WERI-Rb-1 (cell line): Measurements from ENCODE around the gene MYEF2.
A peak's percentile ranks its signal among the peaks of the same experiment; 100 is the strongest.

Experiments
- DNase-seq: peaks from one replicate; pipeline ENCODE4 v3.0.0-alpha.2; 2020
- H3K27ac ChIP-seq: fragments of 250-450 bp; sonication (Bioruptor Pico); 2 replicates; pipeline ENCODE4 v1.5.1; 2020; ENCODE audit warnings: mild to moderate bottlenecking, moderate library complexity
- H3K27me3 ChIP-seq: fragments of 250-450 bp; sonication (Bioruptor Pico); 2 replicates; pipeline ENCODE4 v1.5.1; 2021; ENCODE audit warnings: mild to moderate bottlenecking, low read depth, moderate library complexity; ENCODE audit not compliant: insufficient read depth, severe bottlenecking
- H3K36me3 ChIP-seq: fragments of 250-450 bp; sonication (Bioruptor Pico); 2 replicates; pipeline ENCODE4 v1.5.1; 2020; ENCODE audit warnings: mild to moderate bottlenecking, moderate library complexity
- H3K4me3 ChIP-seq: 2 replicates; pipeline ENCODE4 v1.5.1; 2011; ENCODE audit warnings: low read depth, mild to moderate bottlenecking, control low read depth, low read length
- H3K9me3 ChIP-seq: fragments of 250-450 bp; sonication (Bioruptor Pico); 2 replicates; pipeline ENCODE4 v1.5.1; 2021; ENCODE audit warnings: mild to moderate bottlenecking, moderate library complexity; ENCODE audit not compliant: severe bottlenecking
- TF ChIP-seq, protein P1 (sequence below): IDR thresholded peaks from 2 replicates; pipeline ENCODE4 v1.5.1; 2011; ENCODE audit warnings: low read depth, mild to moderate bottlenecking, control low read depth, inconsistent platforms, low read length

MYEF2 gene

DNA sequence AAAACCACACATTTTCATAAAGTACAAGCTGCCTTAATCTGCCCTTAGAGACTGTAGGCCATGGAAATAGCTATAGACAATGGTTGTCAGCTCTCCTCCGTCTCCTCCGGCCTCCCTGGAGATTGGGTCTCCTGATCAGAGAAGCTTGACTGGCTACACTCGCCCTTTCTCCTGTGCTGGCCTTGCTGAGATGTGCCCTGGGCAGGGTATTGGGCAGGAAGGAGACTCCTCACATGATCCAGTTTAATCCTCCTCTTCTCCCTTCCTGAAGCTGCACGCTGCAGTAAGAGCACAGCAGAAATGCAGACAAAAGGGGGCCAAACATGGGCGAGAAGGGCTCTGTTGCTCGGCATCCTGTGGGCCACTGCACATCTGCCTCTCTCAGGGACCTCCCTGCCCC, 57.4 kb downstream of the MYEF2 start, which contains the start of gene SLC24A5:
Gene SLC24A5, plus strand, starts transcription at position 246 of the 400 bp plus-strand sequence. Its CDS starts 55 bp downstream, at position 301.
- Histone ChIP-seq H3K36me3 (no peaks in the 10 kb centered on the region), H3K27me3 (no peaks in the 10 kb centered on the region), H3K4me3 (no peak within 1 kb of the TSS), H3K27ac (no peak within 1 kb of the TSS), H3K9me3 (no peaks in the 10 kb centered on the region)
- DNase-seq = peak; percentile 11
- TF ChIP-seq, protein P1, sequence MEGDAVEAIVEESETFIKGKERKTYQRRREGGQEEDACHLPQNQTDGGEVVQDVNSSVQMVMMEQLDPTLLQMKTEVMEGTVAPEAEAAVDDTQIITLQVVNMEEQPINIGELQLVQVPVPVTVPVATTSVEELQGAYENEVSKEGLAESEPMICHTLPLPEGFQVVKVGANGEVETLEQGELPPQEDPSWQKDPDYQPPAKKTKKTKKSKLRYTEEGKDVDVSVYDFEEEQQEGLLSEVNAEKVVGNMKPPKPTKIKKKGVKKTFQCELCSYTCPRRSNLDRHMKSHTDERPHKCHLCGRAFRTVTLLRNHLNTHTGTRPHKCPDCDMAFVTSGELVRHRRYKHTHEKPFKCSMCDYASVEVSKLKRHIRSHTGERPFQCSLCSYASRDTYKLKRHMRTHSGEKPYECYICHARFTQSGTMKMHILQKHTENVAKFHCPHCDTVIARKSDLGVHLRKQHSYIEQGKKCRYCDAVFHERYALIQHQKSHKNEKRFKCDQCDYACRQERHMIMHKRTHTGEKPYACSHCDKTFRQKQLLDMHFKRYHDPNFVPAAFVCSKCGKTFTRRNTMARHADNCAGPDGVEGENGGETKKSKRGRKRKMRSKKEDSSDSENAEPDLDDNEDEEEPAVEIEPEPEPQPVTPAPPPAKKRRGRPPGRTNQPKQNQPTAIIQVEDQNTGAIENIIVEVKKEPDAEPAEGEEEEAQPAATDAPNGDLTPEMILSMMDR = no peak

DNA sequence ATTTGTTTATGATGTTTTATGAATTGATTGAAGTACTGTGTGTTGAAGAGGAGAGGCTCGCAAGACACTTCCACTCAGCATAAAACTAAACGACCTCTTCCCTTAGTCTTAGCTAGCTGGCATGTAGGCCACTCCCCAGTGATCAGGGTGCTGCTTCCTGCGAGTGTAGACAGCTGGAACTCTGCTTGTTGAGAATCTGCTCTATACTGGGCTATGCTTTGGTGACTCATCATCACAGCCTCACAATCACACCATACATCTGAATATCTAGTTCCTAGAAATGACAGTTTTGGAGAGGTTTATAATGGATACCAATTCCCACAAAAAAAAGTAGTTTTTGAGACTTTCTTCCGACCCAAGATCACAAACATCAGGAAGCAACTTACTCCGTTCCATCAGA, 58.8 kb downstream of the MYEF2 start:
- TF ChIP-seq, protein P1 = no peak
- Histone ChIP-seq H3K4me3 (no peak overlapping the region), H3K27ac (no peak overlapping the region), H3K36me3 (no peaks in the 10 kb centered on the region), H3K9me3 (no peaks in the 10 kb centered on the region), H3K27me3 (no peaks in the 10 kb centered on the region)
- no peak for DNase-seq

DNA sequence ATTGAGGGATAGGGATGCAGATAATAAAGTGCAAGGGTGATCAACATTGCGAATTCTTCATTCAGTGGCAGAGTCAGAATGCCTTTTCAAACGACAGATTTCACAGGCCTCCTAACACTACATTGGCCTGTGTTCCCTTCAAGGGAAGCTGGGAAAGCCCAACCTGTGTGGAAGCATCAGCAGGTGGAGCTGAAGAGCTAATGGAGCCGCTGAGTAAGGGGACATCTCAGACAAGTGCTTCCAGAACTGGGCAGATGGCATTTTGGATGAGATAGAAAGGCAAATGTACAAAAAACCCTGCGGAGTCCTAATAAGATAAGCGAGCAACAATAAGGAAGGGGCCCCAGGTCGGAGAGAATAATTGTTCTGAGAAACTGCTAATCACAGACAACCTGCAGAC, 65.9 kb downstream of the MYEF2 start:
- Histone ChIP-seq H3K9me3 (no peaks in the 10 kb centered on the region), H3K4me3 (no peak overlapping the region), H3K27ac (no peak overlapping the region), H3K27me3 (no peaks in the 10 kb centered on the region), H3K36me3 (no peaks in the 10 kb centered on the region)
- DNase-seq = peak; percentile 77
- TF ChIP-seq, protein P1 = peak; percentile 82

DNA sequence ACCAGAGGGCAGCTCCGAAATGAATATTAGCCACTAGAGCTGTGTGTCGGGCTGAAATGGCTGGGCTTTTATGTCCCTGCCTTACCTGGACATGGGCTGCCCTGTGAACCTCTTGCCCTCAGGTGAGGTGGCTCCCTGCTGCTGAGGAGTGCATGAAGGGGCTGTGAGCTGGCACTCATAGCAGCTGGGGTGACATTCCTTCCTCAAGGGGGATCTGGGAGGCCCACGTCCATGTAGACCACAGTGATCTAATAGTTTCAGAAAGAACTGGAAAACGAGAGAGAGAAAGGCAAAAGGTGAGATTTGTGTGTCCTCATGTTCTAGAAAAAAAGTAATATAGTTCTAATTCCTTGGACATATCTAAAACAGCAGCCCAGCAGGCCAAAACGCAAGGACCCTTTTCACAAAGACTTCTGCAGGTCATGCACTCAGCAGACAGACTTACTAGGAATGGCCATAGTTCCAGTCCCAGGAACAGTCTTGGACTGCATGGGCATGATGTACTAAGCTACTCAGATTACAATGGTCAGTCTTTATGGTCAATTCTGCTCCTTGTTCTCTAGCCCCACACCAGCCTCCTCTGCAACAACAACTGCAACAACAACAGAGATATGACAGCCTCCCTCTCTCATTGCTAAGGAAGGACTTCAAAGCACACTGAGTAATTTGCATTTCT, 68.1 kb downstream of the MYEF2 start:
- Histone ChIP-seq H3K27me3 (no peaks in the 10 kb centered on the region), H3K9me3 (no peaks in the 10 kb centered on the region), H3K27ac (no peak overlapping the region), H3K36me3 (no peaks in the 10 kb centered on the region), H3K4me3 (no peak overlapping the region)
- TF ChIP-seq, protein P1 = no peak
- no peak for DNase-seq

DNA sequence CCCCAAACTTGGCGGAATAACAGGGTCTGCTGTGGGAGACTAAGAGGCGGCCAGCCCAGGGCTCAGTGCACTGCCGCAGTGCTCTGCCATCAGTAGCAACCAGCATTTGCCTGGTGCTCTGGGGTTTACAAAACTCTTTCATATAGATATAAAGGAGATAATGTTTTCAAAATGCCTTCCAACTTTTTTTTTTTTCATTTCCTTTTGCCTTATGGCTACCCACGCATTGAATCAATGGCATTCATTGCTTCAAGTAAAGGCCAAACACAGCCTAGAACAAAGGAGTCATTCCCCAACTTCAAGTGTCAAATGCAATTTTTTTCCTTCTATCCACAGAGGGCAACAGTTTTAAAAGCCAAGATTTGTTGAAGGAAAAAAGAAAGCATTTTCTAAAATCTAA, 68.9 kb downstream of the MYEF2 start:
- H3K27me3 ChIP-seq = no peaks in the 10 kb centered on the region

More for the DNA sequence above, 68.9 kb downstream of the MYEF2 start:
- no peak overlapping the region for H3K27ac ChIP-seq
- H3K36me3 ChIP-seq = no peaks in the 10 kb centered on the region
- TF ChIP-seq, protein P1 = no peak
- no peak overlapping the region for H3K4me3 ChIP-seq
- no peak for DNase-seq
- no peaks in the 10 kb centered on the region for H3K9me3 ChIP-seq
